DND-41 (cell line): Measurements from ENCODE around the gene YWHAE.

Source experiments
- ATAC-seq: fragments of 200-7000 bp; cut with Tn5 transposase; 3 replicates; pipeline ENCODE4 v1.9.1; 2021; ENCODE audit warnings: low read depth; ENCODE audit not compliant: insufficient read depth
- DNase-seq: peaks from one replicate; pipeline ENCODE4 v3.0.0-alpha.2; 2020
- H2AFZ ChIP-seq: 2 replicates; pipeline ENCODE4 v1.6.0; 2012; ENCODE audit warnings: low read depth, low read length
- H3K27ac ChIP-seq: 2 replicates; pipeline ENCODE4 v1.5.1; 2012; ENCODE audit warnings: low read length, inconsistent platforms
- H3K27me3 ChIP-seq: fragments of 200-600 bp; sonication (generic); 2 replicates; pipeline ENCODE4 v1.6.0; 2012; ENCODE audit warnings: low read length, mild to moderate bottlenecking, inconsistent platforms; ENCODE audit not compliant: insufficient read depth, poor library complexity
- H3K36me3 ChIP-seq: 2 replicates; pipeline ENCODE4 v1.5.1; 2012; ENCODE audit warnings: low read length, inconsistent platforms; ENCODE audit not compliant: insufficient read depth
- H3K4me1 ChIP-seq: 2 replicates; pipeline ENCODE4 v1.5.1; 2012; ENCODE audit warnings: mild to moderate bottlenecking, low read length; ENCODE audit not compliant: insufficient read depth
- H3K4me2 ChIP-seq: 2 replicates; pipeline ENCODE4 v1.6.0; 2012; ENCODE audit warnings: mild to moderate bottlenecking, moderate library complexity, low read length, inconsistent platforms; ENCODE audit not compliant: insufficient read depth
- H3K4me3 ChIP-seq, 2 experiments: fragments of 200-600 bp in 1 of 2; shearing (Covaris generic) in 1 of 2; 2 replicates each; pipeline ENCODE4 v1.5.1; 2012 to 2016; ENCODE audit warnings: inconsistent platforms in 2 of 2, low read length in 2 of 2, mild to moderate bottlenecking in 2 of 2, low read depth in 1 of 2, moderate library complexity in 1 of 2
- H3K79me2 ChIP-seq: 2 replicates; pipeline ENCODE4 v1.6.0; 2012; ENCODE audit warnings: low read length, inconsistent platforms; ENCODE audit not compliant: insufficient read depth
- H3K9ac ChIP-seq: 2 replicates; pipeline ENCODE4 v1.6.0; 2012; ENCODE audit warnings: low read depth, mild to moderate bottlenecking, inconsistent platforms, low read length, moderate library complexity
- H3K9me3 ChIP-seq: 2 replicates; pipeline ENCODE4 v1.5.1; 2012; ENCODE audit warnings: low read length, moderate library complexity, mild to moderate bottlenecking, inconsistent platforms; ENCODE audit not compliant: insufficient read depth, severe bottlenecking
- H4K20me1 ChIP-seq: 2 replicates; pipeline ENCODE4 v1.6.0; 2012; ENCODE audit warnings: low read length; ENCODE audit not compliant: insufficient read depth
- CTCF ChIP-seq: IDR thresholded peaks from 2 replicates; pipeline ENCODE4 v1.5.1; 2012; ENCODE audit warnings: borderline replicate concordance, low read length, moderate library complexity, mild to moderate bottlenecking; ENCODE audit not compliant: poor library complexity, severe bottlenecking; ENCODE audit errors: extremely low read depth
- EZH2 ChIP-seq: IDR thresholded peaks from 3 replicates; pipeline ENCODE4 v1.6.1; 2012; ENCODE audit warnings: borderline replicate concordance, low read depth, mild to moderate bottlenecking, moderate library complexity, low read length, inconsistent platforms; ENCODE audit not compliant: severe bottlenecking

Gene YWHAE

DNA sequence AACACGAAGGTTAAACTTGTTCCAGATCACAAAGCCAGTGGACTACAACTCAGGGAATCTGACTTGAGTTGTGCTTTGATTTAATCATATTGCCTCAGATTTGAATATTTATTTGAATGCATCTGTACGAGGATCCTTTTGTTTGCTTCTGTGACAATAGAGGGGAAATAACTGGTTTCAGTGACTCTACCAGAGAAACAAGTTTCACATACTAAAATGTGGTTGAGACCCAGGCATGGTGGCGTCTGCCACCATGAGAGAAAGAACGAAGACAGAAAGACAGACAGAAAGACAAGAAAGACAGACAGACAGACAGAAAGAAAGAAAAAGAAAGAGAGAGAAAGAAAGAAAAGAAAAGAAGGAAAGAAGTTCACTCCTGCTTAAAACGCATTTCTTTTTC, 24.0 kb downstream of the YWHAE start:
- peaks cover 91% of the 10 kb centered on the region for H3K36me3 ChIP-seq
- H3K4me1 ChIP-seq: 0 out of 2 replicates have a peak, but pooled peaks cover 2% of the 10 kb centered on the region
- no peak overlapping the region for H3K4me2 ChIP-seq

DNA sequence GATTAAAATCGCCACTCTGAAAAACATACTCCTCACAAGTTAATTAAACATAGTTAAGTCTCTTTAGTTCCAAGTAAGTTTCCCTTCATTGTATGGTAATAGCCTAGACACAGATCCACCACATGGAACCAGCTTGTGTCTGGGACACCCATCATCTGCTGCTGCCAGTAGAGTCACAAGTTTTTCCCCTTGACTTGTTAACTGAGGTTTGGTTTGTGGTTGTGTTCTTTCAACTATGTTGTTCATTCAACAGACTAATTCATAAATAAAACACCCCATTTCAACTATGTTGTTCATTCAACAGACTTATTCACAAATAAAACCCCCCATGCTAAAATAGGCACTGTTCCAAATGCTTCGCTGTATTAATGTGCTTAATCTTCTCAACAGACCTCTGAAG, 24.4 kb downstream of the YWHAE start:
- no peaks in the 10 kb centered on the region for H3K27me3 ChIP-seq
- H4K20me1 ChIP-seq: peaks cover 100% of the 10 kb centered on the region
- H3K9ac ChIP-seq: no peak overlapping the region
- H3K4me2 ChIP-seq: no peak overlapping the region
- no peak for DNase-seq
- H3K9me3 ChIP-seq: no peaks in the 10 kb centered on the region
- H3K27ac ChIP-seq: no peak overlapping the region
- no peak for ATAC-seq
- no peak overlapping the region for H2AFZ ChIP-seq
- H3K4me3 ChIP-seq: no peak overlapping the region
- peaks cover 91% of the 10 kb centered on the region for H3K36me3 ChIP-seq
- H3K4me1 ChIP-seq: 0 out of 2 replicates have a peak, but pooled peaks cover 2% of the 10 kb centered on the region
- peaks cover 100% of the 10 kb centered on the region for H3K79me2 ChIP-seq
- TF ChIP-seq CTCF: no peak
- TF ChIP-seq EZH2: no peak

More for the DNA sequence above, 24.0 kb downstream of the YWHAE start:
- ATAC-seq: no peak
- peaks cover 100% of the 10 kb centered on the region for H4K20me1 ChIP-seq
- H2AFZ ChIP-seq: no peak overlapping the region
- H3K27me3 ChIP-seq: no peaks in the 10 kb centered on the region
- no peak for DNase-seq
- H3K9ac ChIP-seq: no peak overlapping the region
- no peaks in the 10 kb centered on the region for H3K9me3 ChIP-seq
- H3K4me3 ChIP-seq: no peak overlapping the region
- no peak overlapping the region for H3K27ac ChIP-seq
- TF ChIP-seq CTCF (no peak), EZH2 (no peak)
- H3K79me2 ChIP-seq: peaks cover 100% of the 10 kb centered on the region

DNA sequence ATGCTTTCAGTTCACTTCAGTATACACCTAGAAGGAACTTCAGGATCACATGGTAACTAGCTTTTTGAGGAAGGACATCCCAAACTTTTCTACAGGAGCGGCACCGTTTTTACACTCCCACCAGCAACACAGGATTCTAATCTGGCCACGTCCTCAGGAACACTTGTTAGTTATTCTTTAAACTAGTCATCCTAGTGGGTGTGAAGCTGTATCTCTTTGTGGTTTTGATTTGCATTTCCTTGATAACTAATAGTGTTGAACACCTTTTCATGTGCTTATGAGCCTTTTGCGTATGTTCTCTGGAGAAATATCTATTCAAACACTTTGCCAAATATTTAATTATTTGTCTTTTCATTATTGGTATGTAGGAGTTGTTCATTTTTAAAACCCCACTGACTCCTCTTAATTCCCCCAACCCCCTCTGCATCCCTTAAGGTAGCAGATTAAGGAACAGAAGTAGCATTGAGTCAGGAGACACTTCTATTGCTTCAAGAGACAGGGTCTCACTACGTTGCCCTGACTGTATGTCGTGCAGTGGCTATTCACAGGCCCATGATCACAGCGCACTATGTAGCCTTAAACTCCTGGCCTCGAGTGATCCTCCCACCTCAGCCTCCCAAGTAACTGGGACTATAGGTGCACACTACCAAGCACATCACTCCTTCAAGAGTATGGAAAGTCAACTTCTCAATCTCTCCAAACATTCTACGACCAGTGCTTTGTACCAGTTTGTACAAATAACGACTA, 25.4 kb downstream of the YWHAE start:
- Histone ChIP-seq H3K9ac (no peak overlapping the region), H4K20me1 (peaks cover 99% of the 10 kb centered on the region), H3K9me3 (no peaks in the 10 kb centered on the region), H3K4me1 (0 out of 2 replicates have a peak, but pooled peaks cover 2% of the 10 kb centered on the region), H3K4me2 (no peak overlapping the region), H3K27ac (no peak overlapping the region), H3K79me2 (peaks cover 100% of the 10 kb centered on the region), H3K36me3 (peaks cover 85% of the 10 kb centered on the region), H2AFZ (no peak overlapping the region), H3K4me3 (no peak overlapping the region), H3K27me3 (no peaks in the 10 kb centered on the region)
- TF ChIP-seq CTCF (no peak), EZH2 (no peak)
- DNase-seq: no peak
- 0 out of 3 replicates have a peak, but pooled peaks have one; percentile 13 for ATAC-seq
